Esophagus muscularis mucosa (tissue), 4 donors: ENCODE data around the gene CNGB1. TPM values are rescaled to one million over a fixed set of nuclear protein-coding genes. Genes with fewer than 3 reads are reported as not detected.

Experiments used
- DNase-seq: peaks from one replicate; pipeline ENCODE4 v3.0.0-alpha.2; 2017; ENCODE audit errors: extremely low spot score
- H3K27ac ChIP-seq, 4 donors: fragments of 200-600 bp; sonication (generic); replicated peaks in 1 of 4; 1 replicate in 3 of 4; 2 replicates in 1 of 4; pipeline ENCODE4 v1.5.1; 2016 to 2019; ENCODE audit warnings: mild to moderate bottlenecking in 1 of 4
- H3K27me3 ChIP-seq, 4 donors: fragments of 200-600 bp; sonication (generic); one replicate each; pipeline versions ENCODE4 v1.5.1 to v1.6.0; 2016 to 2019
- H3K36me3 ChIP-seq, 4 donors: fragments of 200-600 bp; sonication (generic); one replicate each; pipeline ENCODE4 v1.5.1; 2016 to 2019
- H3K4me1 ChIP-seq, 4 donors: fragments of 200-600 bp; sonication (generic); one replicate each; pipeline ENCODE4 v1.5.1; 2016 to 2019
- H3K4me3 ChIP-seq, 4 donors: fragments of 200-600 bp; sonication (generic); 1 replicate in 2 of 4; 2 replicates in 2 of 4; pipeline ENCODE4 v1.5.1; 2016 to 2019; ENCODE audit warnings: mild to moderate bottlenecking in 4 of 4, moderate library complexity in 1 of 4
- H3K9me3 ChIP-seq, 4 donors: fragments of 200-600 bp; sonication (generic); 1 replicate in 3 of 4; 2 replicates in 1 of 4; pipeline ENCODE4 v1.5.1; 2016 to 2019
- CTCF ChIP-seq, 3 experiments: fragments of 200-600 bp in 2 of 3; fragments of 450-650 bp in 1 of 3; sonication (generic) in 2 of 3; IDR thresholded peaks; one replicate each; pipeline ENCODE4 v1.5.1; 2017 to 2019; ENCODE audit warnings: antibody characterized with exemption in 3 of 3, mild to moderate bottlenecking in 2 of 3, moderate library complexity in 1 of 3
- EP300 ChIP-seq: sonication (generic); formaldehyde crosslinking; IDR thresholded peaks from one replicate; pipeline ENCODE4 v1.6.1; 2017; ENCODE audit warnings: antibody characterized with exemption
- POLR2A ChIP-seq: fragments of 450-650 bp; IDR thresholded peaks from one replicate; pipeline ENCODE4 v1.6.1; 2017; ENCODE audit warnings: antibody characterized with exemption, moderate library complexity, mild to moderate bottlenecking, low read depth
- POLR2AphosphoS5 ChIP-seq, 2 donors: sonication (generic); formaldehyde crosslinking; IDR thresholded peaks; one replicate each; pipeline ENCODE4 v1.6.1; 2017; ENCODE audit warnings: antibody characterized with exemption in 2 of 2
- WGBS: methylation state at CpG from one replicate; pipeline ENCODE4 v1.1.5; 2018; 5-methylcytosine and 5-hydroxymethylcytosine counted together
- intact Hi-C: fragments of 100-400 bp; cut with DNase I; formaldehyde crosslinking; loops from one replicate; pipeline ENCODE4 v1.15.1; 2023
- total RNA-seq, 4 donors: library from RNA; depleted of rRNA; stranded (reverse); fragments of >200 nt; gene quantifications; one replicate each; pipeline versions ENCODE4 v1.1.0 to v1.2.1, GENCODE V29; 2016

Gene CNGB1
- total RNA-seq, 4 donors from 2014 or later: under 0.01 to 0.97 (median 0.31) TPM

DNA sequence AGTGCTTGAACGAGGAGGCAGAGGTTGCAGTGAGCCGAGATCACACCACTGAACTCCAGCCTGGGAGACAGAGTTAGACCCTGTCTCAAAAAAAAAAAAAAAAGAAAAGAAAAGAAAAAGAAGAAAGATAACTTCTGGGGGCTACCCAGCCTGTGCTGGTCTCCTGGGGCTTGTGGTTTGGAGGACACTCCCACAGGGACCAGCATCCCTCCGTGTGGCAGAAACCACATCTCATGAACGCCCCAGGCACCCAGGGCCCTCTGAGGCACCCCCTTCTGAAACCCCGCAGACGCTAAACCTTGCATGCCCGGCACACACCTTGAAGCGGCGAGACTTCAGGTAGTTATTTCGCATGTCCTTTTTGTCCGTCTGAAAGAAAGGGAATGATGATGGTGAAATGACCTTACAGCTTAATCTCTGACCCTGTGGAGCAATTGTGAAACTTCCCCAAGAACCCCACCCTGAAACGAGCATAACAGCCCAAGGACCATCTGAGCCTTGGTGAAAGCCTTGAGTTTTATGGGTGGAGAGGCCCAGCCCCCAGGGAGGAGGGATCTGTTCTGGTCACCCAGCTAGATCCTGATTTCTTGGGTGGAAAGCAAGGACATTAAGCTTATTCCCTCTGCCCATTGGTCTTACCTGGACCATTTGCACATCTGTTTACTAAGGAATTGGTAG is 55.0 kb downstream of the CNGB1 start:
- Histone ChIP-seq H3K27me3 (peaks cover 0 to under 1% (median 0%) of the 10 kb centered on the region in 4 donors), H3K36me3 (no peaks in the 10 kb centered on the region), H3K27ac (no peak overlapping the region), H3K9me3 (peaks cover 0 to 3% (median 0%) of the 10 kb centered on the region in 4 donors), H3K4me1 (no peaks in the 10 kb centered on the region), H3K4me3 (no peak overlapping the region)
- intact Hi-C loops: no loop called here
- TF ChIP-seq POLR2AphosphoS5 (IDR thresholded peaks at IDR 0.05) (no peak), CTCF (IDR thresholded peaks at IDR 0.05) (no peak), EP300 (no peak), POLR2A (no peak)
- 76% methylated on average over 12 of the region's 12 CpGs for WGBS
- no peak for DNase-seq

- no peak for TF ChIP-seq POLR2A
- H3K27me3 ChIP-seq: peaks cover 0 to 3% (median 0%) of the 10 kb centered on the region in 4 donors
- WGBS: 72% methylated on average over 9 of the region's 9 CpGs
- intact Hi-C loops: no loop called here
- H3K4me1 ChIP-seq: no peaks in the 10 kb centered on the region
- H3K9me3 ChIP-seq: peaks cover 0 to 3% (median 0%) of the 10 kb centered on the region in 4 donors
- H3K36me3 ChIP-seq: no peaks in the 10 kb centered on the region
- no peak overlapping the region for H3K27ac ChIP-seq
- no peak overlapping the region for H3K4me3 ChIP-seq
- no peak for DNase-seq
Observed at GRCh38 chr16:57915267-57915666, 55.7 kb downstream of the CNGB1 start.

DNA sequence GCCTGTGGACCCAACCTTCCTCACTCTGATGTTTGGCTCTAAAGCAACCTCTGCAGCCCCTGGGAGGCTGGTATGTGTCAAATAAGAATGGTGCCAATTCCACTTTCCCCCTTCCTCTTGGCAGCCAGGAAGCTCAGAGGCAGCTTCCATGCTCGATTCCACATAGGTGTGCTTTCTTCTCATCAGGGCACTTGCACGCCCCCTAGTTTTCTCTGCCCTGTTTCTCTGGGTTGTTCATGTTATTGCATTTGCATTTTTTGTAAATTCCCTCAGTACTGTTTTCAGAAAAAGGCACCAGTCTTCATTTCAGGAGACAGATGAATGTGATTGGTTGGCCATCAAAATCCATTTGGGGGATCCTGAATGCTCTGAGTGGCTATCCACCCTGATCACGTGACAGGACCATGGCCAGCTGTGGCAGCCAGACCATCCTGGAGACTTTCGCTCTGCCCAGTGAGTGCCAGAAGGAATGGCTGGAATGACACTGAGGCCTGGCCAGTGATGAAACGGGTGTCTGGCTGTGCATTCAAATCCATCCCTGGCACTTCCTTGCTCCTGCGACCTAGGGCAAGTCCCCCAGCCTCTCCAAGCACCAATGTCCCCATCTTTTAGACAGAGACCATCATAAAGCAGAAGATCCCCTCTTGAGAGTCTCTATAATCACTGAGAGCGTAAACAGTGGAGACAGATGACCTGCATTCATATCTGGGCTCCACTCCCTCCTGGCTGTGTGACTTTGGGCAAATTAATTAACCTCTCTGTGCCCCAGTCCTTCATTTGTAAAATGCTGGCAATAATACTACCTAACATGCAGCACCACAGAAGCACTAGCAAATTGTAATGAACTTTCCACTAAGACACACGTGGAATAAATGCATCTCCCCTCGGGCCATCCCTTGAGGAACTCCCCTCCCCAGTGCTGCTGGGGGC is 56.4 kb downstream of the CNGB1 start:
- H3K9me3 ChIP-seq: no peaks in the 10 kb centered on the region
- H3K27me3 ChIP-seq: peaks cover 0 to 3% (median 0%) of the 10 kb centered on the region in 4 donors
- WGBS: 82% methylated on average over 9 of the region's 9 CpGs
- H3K27ac ChIP-seq: no peak overlapping the region
- DNase-seq: no peak
- TF ChIP-seq EP300: no peak
- TF ChIP-seq CTCF (IDR thresholded peaks at IDR 0.05): no peak
- no peak for TF ChIP-seq POLR2AphosphoS5 (IDR thresholded peaks at IDR 0.05)
- TF ChIP-seq POLR2A: no peak
- intact Hi-C loops: no loop called here
- no peaks in the 10 kb centered on the region for H3K36me3 ChIP-seq
- H3K4me3 ChIP-seq: no peak overlapping the region
- H3K4me1 ChIP-seq: no peaks in the 10 kb centered on the region

GRCh38 chr16:57912529-57913260 is 58.2 kb downstream of the CNGB1 start:
- no peak overlapping the region for H3K4me3 ChIP-seq
- intact Hi-C loops: no loop called here
- peaks cover 0 to 14% (median 0%) of the 10 kb centered on the region in 4 donors for H3K27me3 ChIP-seq
- DNase-seq: no peak
- WGBS: 73% methylated on average over 8 of the region's 16 CpGs
- no peak overlapping the region for H3K27ac ChIP-seq
- no peaks in the 10 kb centered on the region for H3K36me3 ChIP-seq
- no peaks in the 10 kb centered on the region for H3K9me3 ChIP-seq
- TF ChIP-seq EP300 (no peak), CTCF (IDR thresholded peaks at IDR 0.05) (no peak), POLR2A (no peak), POLR2AphosphoS5 (IDR thresholded peaks at IDR 0.05) (no peak)
- no peaks in the 10 kb centered on the region for H3K4me1 ChIP-seq

DNA sequence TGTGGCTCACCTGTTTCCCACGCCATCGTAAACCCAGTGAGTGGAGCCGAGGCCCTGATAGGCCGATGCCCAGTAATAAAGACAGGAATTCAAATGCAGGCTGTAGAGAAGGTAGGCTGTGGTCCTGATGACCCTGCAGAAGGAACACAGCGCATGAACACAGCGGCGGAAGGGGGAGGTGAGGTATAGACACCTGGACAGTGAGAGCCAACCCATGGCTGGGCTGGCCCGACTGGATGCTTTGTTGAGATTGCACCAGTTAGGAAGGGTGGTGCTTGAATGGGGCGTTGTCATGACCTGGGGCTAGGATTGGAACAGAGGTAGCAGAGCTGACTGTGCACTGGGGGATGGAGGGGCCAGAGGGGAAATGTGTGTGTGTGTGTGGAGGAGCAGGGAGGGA is 59.2 kb downstream of the CNGB1 start:
- Histone ChIP-seq H3K36me3 (no peaks in the 10 kb centered on the region), H3K27ac (no peak overlapping the region), H3K4me3 (no peak overlapping the region), H3K9me3 (no peaks in the 10 kb centered on the region), H3K27me3 (peaks cover 0 to 14% (median 0%) of the 10 kb centered on the region in 4 donors), H3K4me1 (no peaks in the 10 kb centered on the region)
- no peak for TF ChIP-seq POLR2A
- no peak for TF ChIP-seq POLR2AphosphoS5 (IDR thresholded peaks at IDR 0.05)
- TF ChIP-seq CTCF (IDR thresholded peaks at IDR 0.05): no peak
- TF ChIP-seq EP300: no peak
- 85% methylated on average over 9 of the region's 9 CpGs for WGBS
- no peak for DNase-seq
- intact Hi-C loops: no loop called here
